ENCODE measurements around the gene DIAPH2.

DNA sequence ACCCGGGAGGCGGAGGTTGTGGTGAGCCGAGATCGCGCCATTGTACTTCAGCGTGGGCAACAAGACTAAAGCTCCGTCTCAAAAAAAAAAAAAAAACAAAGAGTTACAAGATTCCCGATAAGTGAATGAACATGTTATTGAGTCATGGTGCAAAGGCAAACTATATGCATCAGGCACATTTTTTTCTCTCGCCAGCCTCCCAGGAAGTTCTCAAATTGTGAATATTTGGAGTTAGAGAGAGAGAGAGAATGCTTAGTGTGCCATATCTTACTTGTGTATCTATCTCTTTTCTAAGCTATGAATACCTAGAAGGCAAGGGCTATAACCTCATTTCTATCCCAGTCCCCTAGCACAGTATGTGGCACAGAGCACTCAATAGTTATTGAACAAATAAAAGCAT, 599.9 kb downstream of the DIAPH2 start:
- TF ChIP-seq, protein P1, sequence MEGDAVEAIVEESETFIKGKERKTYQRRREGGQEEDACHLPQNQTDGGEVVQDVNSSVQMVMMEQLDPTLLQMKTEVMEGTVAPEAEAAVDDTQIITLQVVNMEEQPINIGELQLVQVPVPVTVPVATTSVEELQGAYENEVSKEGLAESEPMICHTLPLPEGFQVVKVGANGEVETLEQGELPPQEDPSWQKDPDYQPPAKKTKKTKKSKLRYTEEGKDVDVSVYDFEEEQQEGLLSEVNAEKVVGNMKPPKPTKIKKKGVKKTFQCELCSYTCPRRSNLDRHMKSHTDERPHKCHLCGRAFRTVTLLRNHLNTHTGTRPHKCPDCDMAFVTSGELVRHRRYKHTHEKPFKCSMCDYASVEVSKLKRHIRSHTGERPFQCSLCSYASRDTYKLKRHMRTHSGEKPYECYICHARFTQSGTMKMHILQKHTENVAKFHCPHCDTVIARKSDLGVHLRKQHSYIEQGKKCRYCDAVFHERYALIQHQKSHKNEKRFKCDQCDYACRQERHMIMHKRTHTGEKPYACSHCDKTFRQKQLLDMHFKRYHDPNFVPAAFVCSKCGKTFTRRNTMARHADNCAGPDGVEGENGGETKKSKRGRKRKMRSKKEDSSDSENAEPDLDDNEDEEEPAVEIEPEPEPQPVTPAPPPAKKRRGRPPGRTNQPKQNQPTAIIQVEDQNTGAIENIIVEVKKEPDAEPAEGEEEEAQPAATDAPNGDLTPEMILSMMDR (conservative IDR thresholded peaks at IDR 0.05 in 1 of 2, IDR thresholded peaks at IDR 0.05 in 1 of 2; ENCODE audit: low read depth in 1 of 2, low read length in 2 of 2): no peak
- no peak for TF ChIP-seq EZH2 (IDR thresholded peaks at IDR 0.05; ENCODE audit: low read length, missing control alignments)

All from fibroblast of lung (primary cell).